ENCODE measurements around the gene ZNF521.

Gene ZNF521

DNA sequence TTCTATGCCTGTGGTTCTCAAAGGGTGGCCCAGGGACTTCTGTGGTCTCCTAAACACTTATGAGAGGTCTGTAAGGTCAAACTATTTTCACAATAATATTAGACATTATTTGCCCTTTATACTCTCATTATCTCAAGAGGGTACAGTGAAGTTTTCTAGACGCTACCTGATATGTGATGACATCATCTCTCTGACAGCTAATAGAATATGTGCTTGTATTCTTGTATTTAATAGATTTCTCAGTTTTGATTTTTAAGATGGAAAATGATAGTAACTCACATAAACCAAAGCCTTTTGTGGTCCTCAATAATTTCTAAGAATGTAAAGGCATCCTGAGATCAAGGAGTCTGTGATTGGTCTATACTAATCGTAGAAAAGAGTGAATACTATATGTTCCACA is 265.1 kb downstream of the ZNF521 start:
- no peak for DNase-seq (ENCODE audit: low read depth in 2 of 2)
- H3K4me3 ChIP-seq (replicated peaks in 1 of 2; ENCODE audit: low read depth in 2 of 2, low read length in 2 of 2): no peak overlapping the region
- TF ChIP-seq, protein P1, sequence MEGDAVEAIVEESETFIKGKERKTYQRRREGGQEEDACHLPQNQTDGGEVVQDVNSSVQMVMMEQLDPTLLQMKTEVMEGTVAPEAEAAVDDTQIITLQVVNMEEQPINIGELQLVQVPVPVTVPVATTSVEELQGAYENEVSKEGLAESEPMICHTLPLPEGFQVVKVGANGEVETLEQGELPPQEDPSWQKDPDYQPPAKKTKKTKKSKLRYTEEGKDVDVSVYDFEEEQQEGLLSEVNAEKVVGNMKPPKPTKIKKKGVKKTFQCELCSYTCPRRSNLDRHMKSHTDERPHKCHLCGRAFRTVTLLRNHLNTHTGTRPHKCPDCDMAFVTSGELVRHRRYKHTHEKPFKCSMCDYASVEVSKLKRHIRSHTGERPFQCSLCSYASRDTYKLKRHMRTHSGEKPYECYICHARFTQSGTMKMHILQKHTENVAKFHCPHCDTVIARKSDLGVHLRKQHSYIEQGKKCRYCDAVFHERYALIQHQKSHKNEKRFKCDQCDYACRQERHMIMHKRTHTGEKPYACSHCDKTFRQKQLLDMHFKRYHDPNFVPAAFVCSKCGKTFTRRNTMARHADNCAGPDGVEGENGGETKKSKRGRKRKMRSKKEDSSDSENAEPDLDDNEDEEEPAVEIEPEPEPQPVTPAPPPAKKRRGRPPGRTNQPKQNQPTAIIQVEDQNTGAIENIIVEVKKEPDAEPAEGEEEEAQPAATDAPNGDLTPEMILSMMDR (IDR thresholded peaks at IDR 0.05; ENCODE audit: low read depth, low read length): no peak

DNA sequence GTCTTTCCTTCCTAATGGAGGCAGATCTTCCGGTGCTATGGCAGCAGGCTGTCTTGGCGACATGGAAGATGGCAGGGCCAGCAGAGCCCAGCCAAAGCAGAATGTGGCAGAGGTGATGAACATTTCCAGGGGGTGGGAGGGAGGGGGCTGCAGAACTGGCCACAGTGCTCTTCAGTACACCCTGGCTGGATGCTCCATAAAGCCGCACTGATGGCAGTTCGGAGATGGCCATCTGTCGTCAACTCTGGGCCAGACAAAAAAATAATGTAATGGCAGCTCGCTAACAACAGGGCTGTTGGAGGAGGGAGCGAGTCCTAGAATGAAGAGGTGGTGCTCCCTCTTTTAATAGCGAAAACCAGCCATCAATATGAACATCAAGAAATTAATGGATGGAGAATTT is 271.0 kb downstream of the ZNF521 start:
- DNase-seq (ENCODE audit: low read depth in 2 of 2): no peak
- H3K4me3 ChIP-seq (replicated peaks in 1 of 2; ENCODE audit: low read depth in 2 of 2, low read length in 2 of 2): no peak overlapping the region
- TF ChIP-seq, protein P1 (IDR thresholded peaks at IDR 0.05; ENCODE audit: low read depth, low read length): no peak

DNA sequence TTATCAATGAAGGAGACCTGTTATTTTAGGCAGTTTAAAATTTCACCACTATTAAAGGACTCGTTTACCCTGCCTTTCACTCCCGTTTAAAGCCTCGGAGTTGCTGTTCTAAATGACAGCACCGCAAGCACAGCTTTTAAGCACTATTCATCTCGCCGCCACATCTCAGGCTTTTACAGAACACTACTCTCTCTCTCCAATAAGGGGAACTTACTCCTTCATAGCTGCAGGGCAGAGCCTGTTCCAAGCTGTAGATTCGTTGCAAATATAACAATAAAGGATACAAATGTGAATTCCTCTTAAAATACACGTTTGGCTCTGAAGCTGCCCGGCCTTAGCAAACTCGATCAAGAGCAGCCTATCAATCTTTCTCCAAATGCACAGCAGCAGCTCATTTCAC is 271.8 kb downstream of the ZNF521 start:
- TF ChIP-seq, protein P1 (IDR thresholded peaks at IDR 0.05; ENCODE audit: low read depth, low read length): no peak
- H3K4me3 ChIP-seq (replicated peaks in 1 of 2; ENCODE audit: low read depth in 2 of 2, low read length in 2 of 2): no peak overlapping the region
- no peak for DNase-seq (ENCODE audit: low read depth in 2 of 2)

DNA sequence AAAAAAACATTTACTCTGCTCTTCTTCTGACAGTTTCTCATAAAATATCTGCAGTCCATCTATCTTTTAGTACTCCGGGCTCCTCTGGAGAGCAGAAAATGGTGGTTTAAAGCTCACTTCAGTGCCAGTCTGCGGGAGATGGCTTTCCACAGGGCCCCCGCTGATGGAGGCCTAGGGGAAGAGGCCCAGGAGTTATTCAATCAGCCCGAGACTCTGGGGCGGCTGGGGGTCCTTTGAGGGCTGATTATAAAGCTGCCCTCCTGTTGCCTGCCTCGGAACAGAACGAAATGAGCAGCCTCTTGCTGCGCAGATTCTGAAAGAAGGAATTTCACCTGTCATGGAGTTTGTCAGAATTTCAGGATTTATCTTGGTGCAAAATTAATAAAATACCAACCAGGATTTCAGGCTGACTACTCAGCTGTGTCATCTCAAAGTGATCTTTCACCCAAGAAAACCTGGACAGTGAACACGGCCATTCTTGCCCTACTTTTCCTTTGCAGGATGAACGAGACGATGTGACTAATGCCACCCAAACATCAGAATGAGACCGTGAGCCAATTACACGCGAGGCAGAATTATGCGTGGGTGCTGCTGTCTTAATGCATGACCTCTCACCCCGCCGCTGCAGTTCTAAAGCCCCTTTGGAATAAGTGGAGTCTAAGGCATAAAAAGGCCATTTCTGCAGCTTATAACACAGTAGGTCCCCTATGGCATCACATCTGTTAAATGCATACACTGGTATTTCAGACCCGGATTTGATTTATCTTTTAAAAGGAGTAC is 273.8 kb downstream of the ZNF521 start:
- no peak for DNase-seq (ENCODE audit: low read depth in 2 of 2)
- H3K4me3 ChIP-seq (replicated peaks in 1 of 2; ENCODE audit: low read depth in 2 of 2, low read length in 2 of 2): no peak overlapping the region
- TF ChIP-seq, protein P1 (IDR thresholded peaks at IDR 0.05; ENCODE audit: low read depth, low read length): no peak

DNA sequence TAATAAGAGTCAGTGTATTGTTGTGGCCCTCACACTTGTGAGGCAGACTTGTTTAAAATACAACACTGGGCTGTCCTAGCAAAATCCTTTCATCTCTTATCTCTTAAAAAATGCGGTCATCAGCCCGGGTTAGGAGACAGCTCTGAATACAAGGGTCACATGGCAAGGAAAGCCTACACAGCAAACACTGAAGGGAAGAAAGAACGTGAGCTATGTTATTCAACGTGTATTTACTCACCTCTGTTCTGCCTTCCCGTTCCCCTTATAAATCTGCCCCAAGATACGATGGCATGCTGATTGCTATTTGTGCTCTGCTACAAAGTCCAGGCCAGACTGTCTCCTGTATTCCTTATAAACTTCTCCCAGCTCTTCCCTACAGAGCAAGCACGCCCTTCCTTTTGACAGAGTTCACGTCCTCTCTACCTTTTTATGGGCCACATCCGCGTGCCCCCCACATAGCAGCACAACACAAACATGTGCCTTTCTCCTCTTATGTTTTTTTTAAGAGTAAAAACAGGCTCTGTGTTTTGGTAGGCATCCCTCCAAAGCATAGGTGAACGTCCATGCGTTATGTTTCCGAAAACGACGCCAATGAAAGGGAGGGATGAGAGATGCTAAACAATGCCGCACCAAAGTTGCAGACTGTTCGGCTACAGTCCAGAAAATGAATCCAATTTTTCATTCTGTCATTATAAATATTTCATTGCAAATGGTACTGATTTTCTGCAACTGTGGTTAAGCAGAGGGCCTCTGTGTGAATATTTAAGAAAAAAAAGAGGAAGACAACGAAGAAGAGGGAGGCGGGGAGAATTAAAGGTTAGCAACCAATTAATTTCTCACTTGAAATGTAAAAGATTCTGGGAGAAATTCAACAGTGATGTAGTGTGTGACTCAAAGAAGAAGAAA is 274.7 kb downstream of the ZNF521 start:
- DNase-seq (ENCODE audit: low read depth in 2 of 2): no peak
- H3K4me3 ChIP-seq (replicated peaks in 1 of 2; ENCODE audit: low read depth in 2 of 2, low read length in 2 of 2): no peak overlapping the region
- TF ChIP-seq, protein P1 (IDR thresholded peaks at IDR 0.05; ENCODE audit: low read depth, low read length): no peak

DNA sequence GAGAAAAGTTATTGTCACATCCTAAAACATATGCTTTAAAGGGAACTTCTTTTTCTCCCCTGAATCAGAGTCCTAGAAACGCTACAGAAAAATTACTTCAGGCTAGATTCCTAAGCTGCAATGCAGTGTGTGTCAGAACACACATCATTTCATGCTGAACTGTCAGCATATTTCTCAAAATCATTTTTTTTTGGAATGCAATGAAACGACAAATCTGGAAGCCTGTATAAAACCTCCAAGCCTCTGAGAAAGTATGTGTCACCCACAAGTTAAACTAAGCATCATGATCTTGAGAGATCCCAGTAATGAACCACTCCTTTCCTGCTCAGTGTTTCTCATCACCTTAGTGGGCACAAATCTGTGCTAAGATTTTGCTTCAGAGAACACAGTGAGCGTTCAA is 276.2 kb downstream of the ZNF521 start:
- no peak for DNase-seq (ENCODE audit: low read depth in 2 of 2)
- TF ChIP-seq, protein P1 (IDR thresholded peaks at IDR 0.05; ENCODE audit: low read depth, low read length): no peak
- no peak overlapping the region for H3K4me3 ChIP-seq (replicated peaks in 1 of 2; ENCODE audit: low read depth in 2 of 2, low read length in 2 of 2)
